HepG2 (cell line): ENCODE measurements around the gene ZNFX1.

Source experiments
- ARNT ChIP-seq: fragments of 450-650 bp; IDR thresholded peaks from 2 replicates; pipeline ENCODE4 v1.6.1; 2017
- CBX2 ChIP-seq, 2 experiments: fragments of 200-600 bp in 1 of 2; sonication (generic); formaldehyde crosslinking in 1 of 2; IDR thresholded peaks; 2 replicates each; pipeline versions ENCODE4 v1.7.0 to v1.8.1; 2018 to 2022; ENCODE audit warnings: low read depth in 2 of 2, low read length in 1 of 2, mild to moderate bottlenecking in 1 of 2, missing genetic modification reagents in 1 of 2
- CEBPB ChIP-seq: IDR thresholded peaks from 2 replicates; pipeline ENCODE4 v1.6.1; 2011; ENCODE audit warnings: low read depth, low read length, improper control_type of control experiment, borderline replicate concordance
- DPF2 ChIP-seq: sonication (generic); formaldehyde crosslinking; IDR thresholded peaks from 2 replicates; pipeline ENCODE4 v1.4.0; 2020; ENCODE audit warnings: mild to moderate bottlenecking, low read depth, missing genetic modification reagents, borderline replicate concordance
- ELF1 ChIP-seq: sonication (generic); formaldehyde crosslinking; IDR thresholded peaks from 2 replicates; pipeline ENCODE4 v1.4.0; 2020; ENCODE audit warnings: missing genetic modification reagents
- ETV6 ChIP-seq: sonication (generic); formaldehyde crosslinking; conservative IDR thresholded peaks from 2 replicates; pipeline ENCODE4 v1.4.0; 2020; ENCODE audit warnings: missing genetic modification reagents
- MAX ChIP-seq: IDR thresholded peaks from 2 replicates; pipeline ENCODE4 v1.6.1; 2012; ENCODE audit warnings: inconsistent platforms
- POLR2A ChIP-seq, 2 experiments: IDR thresholded peaks; 2 replicates each; pipeline ENCODE4 v1.6.1; 2011; ENCODE audit warnings: low read depth in 2 of 2, low read length in 2 of 2, mild to moderate bottlenecking in 1 of 2, moderate library complexity in 1 of 2; ENCODE audit not compliant: insufficient read depth in 1 of 2
- SRSF1 ChIP-seq: fragments of 200-400 bp; formaldehyde crosslinking; optimal IDR thresholded peaks from 2 replicates; pipeline ENCODE3; 2017; ENCODE audit warnings: mild to moderate bottlenecking, low read depth, low read length, moderate library complexity
- ZMYM4 ChIP-seq: sonication (generic); formaldehyde crosslinking; IDR thresholded peaks from 2 replicates; pipeline ENCODE4 v1.8.1; 2023; ENCODE audit warnings: mild to moderate bottlenecking, missing genetic modification reagents
- ZNF292 ChIP-seq: sonication (generic); formaldehyde crosslinking; IDR thresholded peaks from 2 replicates; pipeline ENCODE4 v1.8.1; 2022; ENCODE audit warnings: mild to moderate bottlenecking, low read depth, missing genetic modification reagents, borderline replicate concordance
- ZNF605 ChIP-seq: sonication (generic); formaldehyde crosslinking; IDR thresholded peaks from 2 replicates; pipeline ENCODE4 v1.8.0; 2022; ENCODE audit warnings: mild to moderate bottlenecking, missing genetic modification reagents
- ZNF660 ChIP-seq: sonication (generic); formaldehyde crosslinking; IDR thresholded peaks from 2 replicates; pipeline ENCODE4 v1.5.1; 2020; ENCODE audit warnings: mild to moderate bottlenecking, low read depth, missing genetic modification reagents, borderline replicate concordance
- ZNF670 ChIP-seq: sonication (generic); formaldehyde crosslinking; IDR thresholded peaks from 2 replicates; pipeline ENCODE4 v1.8.0; 2022; ENCODE audit warnings: mild to moderate bottlenecking, missing genetic modification reagents, borderline replicate concordance

GRCh38 chr20:49272654-49273053 lies 5.2 kb downstream of the ZNFX1 start:
- TF ChIP-seq CEBPB (no peak), ARNT (no peak), ZNF670 (CRISPR knock-in tag) (no peak), ZMYM4 (CRISPR knock-in tag) (no peak), POLR2A (IDR thresholded peaks at IDR 0.05; ENCODE audit: insufficient read depth in 1 of 2, low read depth in 2 of 2, low read length in 2 of 2) (no peak), MAX (no peak), CBX2 (IDR thresholded peaks at IDR 0.05; ENCODE audit: low read depth, low read length) (no peak), CBX2 (CRISPR knock-in tag; IDR thresholded peaks at IDR 0.05; ENCODE audit: low read depth) (no peak), SRSF1 (no peak), ZNF292 (CRISPR knock-in tag) (no peak), ZNF605 (CRISPR knock-in tag) (no peak), ELF1 (CRISPR knock-in tag) (no peak), ZNF660 (CRISPR knock-in tag) (no peak), ETV6 (CRISPR knock-in tag) (no peak), DPF2 (CRISPR knock-in tag) (no peak)
